Breast epithelium (tissue), 3 donors: Measurements from ENCODE around the gene KCNK2.

Source experiments
- POLR2A ChIP-seq: fragments of 450-650 bp; IDR thresholded peaks from one replicate; pipeline ENCODE4 v1.6.1; 2016; ENCODE audit warnings: antibody characterized with exemption, mild to moderate bottlenecking, moderate library complexity
- POLR2AphosphoS5 ChIP-seq, 3 donors: sonication (generic); formaldehyde crosslinking; IDR thresholded peaks; one replicate each; pipeline ENCODE4 v1.6.1; 2017; ENCODE audit warnings: antibody characterized with exemption in 3 of 3
- TF ChIP-seq, protein P1 (sequence below), 3 donors: fragments of 450-650 bp; IDR thresholded peaks; one replicate each; pipeline ENCODE4 v1.5.1; 2016 to 2017; ENCODE audit warnings: antibody characterized with exemption in 3 of 3, mild to moderate bottlenecking in 3 of 3, moderate library complexity in 3 of 3

DNA sequence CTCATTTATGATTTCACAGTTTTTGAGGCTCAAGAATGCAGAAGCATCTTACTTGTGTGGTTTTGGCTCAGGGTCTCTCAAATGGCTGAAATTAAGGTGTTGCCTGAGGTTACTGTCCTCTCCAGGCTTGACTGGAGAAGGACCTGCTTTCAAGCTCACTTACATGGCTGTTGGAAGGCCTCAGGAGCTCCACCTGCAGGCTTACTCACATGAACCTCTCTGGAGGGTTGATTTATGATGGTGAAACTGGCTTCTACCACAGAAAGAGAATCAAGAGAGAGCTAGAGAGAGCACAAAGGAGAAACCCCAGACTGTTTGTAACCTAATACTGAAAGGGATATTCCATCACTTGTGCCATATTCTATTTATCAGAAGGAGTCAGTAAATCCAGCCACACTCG, 6.2 kb upstream of the KCNK2 start:
- TF ChIP-seq POLR2AphosphoS5 (IDR thresholded peaks at IDR 0.05) (no peak), POLR2A (no peak)
- TF ChIP-seq, protein P1, sequence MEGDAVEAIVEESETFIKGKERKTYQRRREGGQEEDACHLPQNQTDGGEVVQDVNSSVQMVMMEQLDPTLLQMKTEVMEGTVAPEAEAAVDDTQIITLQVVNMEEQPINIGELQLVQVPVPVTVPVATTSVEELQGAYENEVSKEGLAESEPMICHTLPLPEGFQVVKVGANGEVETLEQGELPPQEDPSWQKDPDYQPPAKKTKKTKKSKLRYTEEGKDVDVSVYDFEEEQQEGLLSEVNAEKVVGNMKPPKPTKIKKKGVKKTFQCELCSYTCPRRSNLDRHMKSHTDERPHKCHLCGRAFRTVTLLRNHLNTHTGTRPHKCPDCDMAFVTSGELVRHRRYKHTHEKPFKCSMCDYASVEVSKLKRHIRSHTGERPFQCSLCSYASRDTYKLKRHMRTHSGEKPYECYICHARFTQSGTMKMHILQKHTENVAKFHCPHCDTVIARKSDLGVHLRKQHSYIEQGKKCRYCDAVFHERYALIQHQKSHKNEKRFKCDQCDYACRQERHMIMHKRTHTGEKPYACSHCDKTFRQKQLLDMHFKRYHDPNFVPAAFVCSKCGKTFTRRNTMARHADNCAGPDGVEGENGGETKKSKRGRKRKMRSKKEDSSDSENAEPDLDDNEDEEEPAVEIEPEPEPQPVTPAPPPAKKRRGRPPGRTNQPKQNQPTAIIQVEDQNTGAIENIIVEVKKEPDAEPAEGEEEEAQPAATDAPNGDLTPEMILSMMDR (IDR thresholded peaks at IDR 0.05), result no peak
